LNCAP (cell line): ENCODE results near the gene UAP1L1.

Experiments
- CTCF ChIP-seq: fragments of 450-650 bp; IDR thresholded peaks from 2 replicates; pipeline ENCODE4 v1.5.1; 2017; ENCODE audit warnings: mild to moderate bottlenecking

Gene UAP1L1

GRCh38 chr9:137052293-137052692 lies 25.0 kb upstream of the UAP1L1 start:
- TF ChIP-seq CTCF: no peak

- TF ChIP-seq CTCF: no peak
Observed at GRCh38 chr9:137052998-137053943, 24.0 kb upstream of the UAP1L1 start.

- no peak for TF ChIP-seq CTCF
Observed at GRCh38 chr9:137053944-137054931, 23.1 kb upstream of the UAP1L1 start, which contains the start of gene ENTPD2. TSS of gene ENTPD2 (minus strand) at chr9:137054061. CDS start at chr9:137053997, 64 bp downstream.

- TF ChIP-seq CTCF: no peak
Observed at GRCh38 chr9:137054932-137055384, 22.4 kb upstream of the UAP1L1 start.

- TF ChIP-seq CTCF: no peak
Observed at GRCh38 chr9:137055385-137056364, 21.6 kb upstream of the UAP1L1 start.

GRCh38 chr9:137056739-137057415 lies 20.4 kb upstream of the UAP1L1 start:
- no peak for TF ChIP-seq CTCF
